Progenitor cell of endocrine pancreas (in vitro differentiated cells): ENCODE measurements around the gene SNX10. TPM values are rescaled to one million over a fixed set of nuclear protein-coding genes. Genes with fewer than 3 reads are reported as not detected.

ENCODE experiments used
- DNase-seq: peaks from one replicate; pipeline ENCODE4 v3.0.0; 2021; ENCODE audit warnings: low spot score; ENCODE audit not compliant: unreplicated experiment
- H3K27ac Mint-ChIP-seq: 2 replicates; pipeline ENCODE4 v1.8.0; 2021; ENCODE audit warnings: mild to moderate bottlenecking, moderate library complexity, mixed read lengths
- H3K27me3 Mint-ChIP-seq: 2 replicates; pipeline ENCODE4 v1.8.0; 2021; ENCODE audit warnings: mixed read lengths
- H3K36me3 Mint-ChIP-seq: 2 replicates; pipeline ENCODE4 v1.8.0; 2022; ENCODE audit warnings: mixed read lengths; ENCODE audit not compliant: insufficient read depth
- H3K4me1 Mint-ChIP-seq: 2 replicates; pipeline ENCODE4 v1.8.0; 2021; ENCODE audit warnings: low read depth, mixed read lengths
- H3K4me3 Mint-ChIP-seq: 2 replicates; pipeline ENCODE4 v1.8.0; 2021; ENCODE audit warnings: low read depth, mild to moderate bottlenecking, moderate library complexity, mixed read lengths
- H3K9me3 Mint-ChIP-seq: 2 replicates; pipeline ENCODE4 v1.8.0; 2021; ENCODE audit warnings: low read depth, mixed read lengths
- total RNA-seq: library from RNA; stranded (reverse); gene quantifications from 2 replicates; pipeline ENCODE4 v1.2.1, GENCODE V29; 2021
- TF ChIP-seq, protein P1 (sequence below): fragments of 200-600 bp; sonication (generic); IDR thresholded peaks from one replicate; pipeline ENCODE4 v1.5.0; 2021; ENCODE audit warnings: antibody characterized with exemption, mild to moderate bottlenecking; ENCODE audit not compliant: unreplicated experiment

Gene SNX10
- total RNA-seq, 1 donor from 2014 or later, result 9.2 TPM

DNA sequence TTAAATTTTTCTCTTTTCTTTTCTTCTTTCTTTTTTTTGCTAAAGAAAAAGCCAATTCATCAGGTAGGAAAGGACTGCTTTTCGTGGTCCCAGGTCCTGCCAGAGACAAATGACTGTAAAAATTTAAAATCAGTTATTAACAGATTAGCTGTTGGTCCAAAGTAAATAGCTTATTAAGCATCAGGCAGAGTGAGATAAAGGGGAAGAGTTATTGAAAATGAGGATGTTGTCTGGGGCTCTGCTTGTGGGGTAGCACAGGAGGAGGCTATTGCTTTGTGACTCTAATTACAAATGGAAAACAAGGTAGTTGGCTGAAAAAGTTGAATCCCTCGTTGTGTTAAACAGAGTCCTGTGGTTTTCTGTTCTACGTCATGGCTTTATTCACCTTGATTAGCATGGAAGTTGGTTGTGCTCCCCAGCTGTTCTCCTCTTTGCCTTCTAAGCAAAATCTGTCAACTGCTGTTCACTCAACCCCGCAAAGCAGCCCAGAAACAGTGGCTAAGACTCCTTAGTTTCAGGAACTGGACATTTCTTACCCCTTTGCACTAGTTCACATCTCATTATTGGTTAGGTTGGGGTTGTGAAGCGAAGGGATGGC is 128.9 kb downstream of the SNX10 start:
- H3K27ac Mint-ChIP-seq, result no peak overlapping the region
- no peak for DNase-seq
- no peak overlapping the region for H3K4me3 Mint-ChIP-seq
- peaks cover 3% of the 10 kb centered on the region for H3K36me3 Mint-ChIP-seq
- TF ChIP-seq, protein P1, sequence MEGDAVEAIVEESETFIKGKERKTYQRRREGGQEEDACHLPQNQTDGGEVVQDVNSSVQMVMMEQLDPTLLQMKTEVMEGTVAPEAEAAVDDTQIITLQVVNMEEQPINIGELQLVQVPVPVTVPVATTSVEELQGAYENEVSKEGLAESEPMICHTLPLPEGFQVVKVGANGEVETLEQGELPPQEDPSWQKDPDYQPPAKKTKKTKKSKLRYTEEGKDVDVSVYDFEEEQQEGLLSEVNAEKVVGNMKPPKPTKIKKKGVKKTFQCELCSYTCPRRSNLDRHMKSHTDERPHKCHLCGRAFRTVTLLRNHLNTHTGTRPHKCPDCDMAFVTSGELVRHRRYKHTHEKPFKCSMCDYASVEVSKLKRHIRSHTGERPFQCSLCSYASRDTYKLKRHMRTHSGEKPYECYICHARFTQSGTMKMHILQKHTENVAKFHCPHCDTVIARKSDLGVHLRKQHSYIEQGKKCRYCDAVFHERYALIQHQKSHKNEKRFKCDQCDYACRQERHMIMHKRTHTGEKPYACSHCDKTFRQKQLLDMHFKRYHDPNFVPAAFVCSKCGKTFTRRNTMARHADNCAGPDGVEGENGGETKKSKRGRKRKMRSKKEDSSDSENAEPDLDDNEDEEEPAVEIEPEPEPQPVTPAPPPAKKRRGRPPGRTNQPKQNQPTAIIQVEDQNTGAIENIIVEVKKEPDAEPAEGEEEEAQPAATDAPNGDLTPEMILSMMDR, result no peak
- H3K9me3 Mint-ChIP-seq, result peaks cover 3% of the 10 kb centered on the region
- H3K4me1 Mint-ChIP-seq, result peaks cover 18% of the 10 kb centered on the region
- peaks cover 19% of the 10 kb centered on the region for H3K27me3 Mint-ChIP-seq

DNA sequence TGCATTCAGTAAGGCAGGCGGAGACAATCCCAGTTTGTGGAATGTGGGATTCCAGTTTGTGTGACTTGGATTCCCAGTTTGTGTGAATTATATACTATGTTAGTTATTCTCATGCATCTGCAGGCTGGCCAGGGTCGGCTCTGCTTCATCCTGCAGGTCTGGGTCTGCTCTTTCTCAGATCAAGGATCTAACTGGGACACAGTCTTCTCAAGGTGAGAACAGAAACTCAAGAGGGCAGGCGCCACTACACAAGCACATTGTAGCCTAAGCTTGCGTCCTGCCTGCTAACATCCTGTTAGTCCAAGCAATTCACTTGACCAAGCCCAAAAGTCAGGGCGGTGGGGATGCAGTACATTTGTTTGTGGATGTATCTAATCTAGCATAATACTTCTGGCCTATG is 131.1 kb downstream of the SNX10 start:
- no peak for DNase-seq
- Mint-ChIP-seq H3K4me1 (peaks cover 13% of the 10 kb centered on the region), H3K36me3 (peaks cover 3% of the 10 kb centered on the region), H3K9me3 (peaks cover 3% of the 10 kb centered on the region), H3K27ac (no peak overlapping the region), H3K27me3 (peaks cover 18% of the 10 kb centered on the region), H3K4me3 (no peak overlapping the region)
- TF ChIP-seq, protein P1, result no peak

- H3K27ac Mint-ChIP-seq, result no peak overlapping the region
- peaks cover 12% of the 10 kb centered on the region for H3K27me3 Mint-ChIP-seq
- no peak for DNase-seq
- peaks cover 3% of the 10 kb centered on the region for H3K36me3 Mint-ChIP-seq
- H3K4me1 Mint-ChIP-seq, result peaks cover 7% of the 10 kb centered on the region
- H3K9me3 Mint-ChIP-seq, result no peaks in the 10 kb centered on the region
- TF ChIP-seq, protein P1, result no peak
- H3K4me3 Mint-ChIP-seq, result no peak overlapping the region
Observed at GRCh38 chr7:26423436-26423835, 131.8 kb downstream of the SNX10 start.

Other genes starting within 250 kb of the SNX10 start
- gene NFE2L3, start 139.7 kb upstream of the SNX10 start, total RNA-seq, result 25.5 and 28.0 TPM in 2 replicates
- gene HNRNPA2B1, start 91.1 kb upstream of the SNX10 start, total RNA-seq, result 950 and 984 TPM in 2 replicates
- gene CBX3, start 90.1 kb upstream of the SNX10 start, total RNA-seq, result 221 and 222 TPM in 2 replicates